Keratinocyte (primary cell): Measurements from ENCODE around the gene PSMD12. TPM values are rescaled to one million over a fixed set of nuclear protein-coding genes. Genes with fewer than 3 reads are reported as not detected.

ENCODE experiments used
- DNase-seq: peaks from one replicate; pipeline ENCODE4 v3.0.0-alpha.2; 2011; ENCODE audit warnings: low read depth, missing footprints, low spot score
- FAIRE-seq: peaks from 2 replicates; lab custom pipeline; 2011; peaks lifted over from hg19 to GRCh38; lab: Jason Lieb, UNC
- H2AFZ ChIP-seq: 2 replicates; pipeline ENCODE4 v1.6.0; 2012; ENCODE audit warnings: low read length, control low read depth, inconsistent platforms; ENCODE audit not compliant: control insufficient read depth
- H3K27ac ChIP-seq: 2 replicates; pipeline ENCODE4 v1.5.1; 2011; ENCODE audit warnings: low read length; ENCODE audit not compliant: control insufficient read depth, insufficient read depth
- H3K27me3 ChIP-seq: 3 replicates; pipeline ENCODE4 v1.6.0; 2011; ENCODE audit warnings: low read length; ENCODE audit not compliant: control insufficient read depth, insufficient read depth; ENCODE audit errors: extremely low read depth
- H3K36me3 ChIP-seq, 2 experiments: 2 replicates in 1 of 2; 3 replicates in 1 of 2; pipeline ENCODE4 v1.5.1; 2011; ENCODE audit warnings: low read length in 2 of 2, mild to moderate bottlenecking in 1 of 2; ENCODE audit not compliant: control insufficient read depth in 2 of 2, insufficient read depth in 2 of 2; ENCODE audit errors: extremely low read depth in 1 of 2
- H3K4me1 ChIP-seq: 3 replicates; pipeline ENCODE4 v1.5.1; 2011; ENCODE audit warnings: low read length; ENCODE audit not compliant: control insufficient read depth, insufficient read depth; ENCODE audit errors: extremely low read depth
- H3K4me2 ChIP-seq: 3 replicates; pipeline ENCODE4 v1.6.0; 2011; ENCODE audit warnings: low read depth, low read length; ENCODE audit not compliant: control insufficient read depth, insufficient read depth; ENCODE audit errors: extremely low read depth
- H3K4me3 ChIP-seq, 3 experiments: fragments of 200-600 bp in 1 of 3; sonication (generic) in 1 of 3; 2 replicates in 2 of 3; 3 replicates in 1 of 3; pipeline ENCODE4 v1.5.1; 2011 to 2016; ENCODE audit warnings: low read length in 3 of 3, mild to moderate bottlenecking in 3 of 3, control low read depth in 2 of 3, inconsistent platforms in 1 of 3, low read depth in 1 of 3, mixed read lengths in 1 of 3, mixed run types in 1 of 3, moderate library complexity in 1 of 3; ENCODE audit not compliant: control insufficient read depth in 2 of 3, insufficient read depth in 2 of 3; ENCODE audit errors: extremely low read depth in 1 of 3
- H3K79me2 ChIP-seq: 2 replicates; pipeline ENCODE4 v1.6.0; 2012; ENCODE audit warnings: low read length; ENCODE audit not compliant: control insufficient read depth, insufficient read depth
- H3K9ac ChIP-seq: 3 replicates; pipeline ENCODE4 v1.6.0; 2011; ENCODE audit warnings: low read length; ENCODE audit not compliant: control insufficient read depth, insufficient read depth; ENCODE audit errors: extremely low read depth
- H3K9me1 ChIP-seq: 3 replicates; pipeline ENCODE4 v1.6.0; 2011; ENCODE audit warnings: low read length; ENCODE audit not compliant: control insufficient read depth, insufficient read depth; ENCODE audit errors: extremely low read depth
- H3K9me3 ChIP-seq: 2 replicates; pipeline ENCODE4 v1.5.1; 2012; ENCODE audit warnings: low read depth, low read length; ENCODE audit not compliant: control insufficient read depth
- H4K20me1 ChIP-seq: 3 replicates; pipeline ENCODE4 v1.6.0; 2011; ENCODE audit warnings: low read length; ENCODE audit not compliant: control insufficient read depth, insufficient read depth; ENCODE audit errors: extremely low read depth
- EZH2 ChIP-seq: IDR thresholded peaks from one replicate; pipeline ENCODE4 v1.6.1; 2012; ENCODE audit warnings: inconsistent platforms, mild to moderate bottlenecking, low read length, moderate library complexity
- dilution Hi-C: fragments of 300-500 bp; cut with MboI; formaldehyde crosslinking; loops from one replicate; pipeline ENCODE4 v1.7.0; 2020; ENCODE audit warnings: low sequenced_read_pairs; ENCODE audit not compliant: extremely low pct_ligation_motif_present
- polyA plus RNA-seq, 5 experiments: library from polyadenylated mRNA; depleted of rRNA in 3 of 5; stranded (reverse) in 3 of 5; stranded (forward) in 1 of 5; unstranded in 1 of 5; fragments of >200 nt; gene quantifications; 1 replicate in 1 of 5; 2 replicates in 3 of 5; 3 replicates in 1 of 5; pipeline versions ENCODE4 v1.2.1 to v1.2.3, GENCODE V29; 2011 to 2012; ENCODE audit warnings: missing spikeins in 2 of 5, low read depth in 1 of 5, low replicate concordance in 1 of 5
- TF ChIP-seq, protein P1 (sequence below), 3 experiments: IDR thresholded peaks in 1 of 3; conservative IDR thresholded peaks in 1 of 3; optimal IDR thresholded peaks in 1 of 3; 2 replicates in 2 of 3; 3 replicates in 1 of 3; pipeline versions ENCODE3 to v1.5.1; 2011; ENCODE audit warnings: low read length in 3 of 3, mild to moderate bottlenecking in 3 of 3, moderate library complexity in 2 of 3, control low read depth in 1 of 3, inconsistent platforms in 1 of 3; ENCODE audit not compliant: insufficient read depth in 2 of 3; ENCODE audit errors: extremely low read depth in 1 of 3

PSMD12 gene
- polyA plus RNA-seq, 1 donor (not counting 4 experiments of a cell fraction or from before 2014, with no cell fraction given) = 68.4 TPM

DNA sequence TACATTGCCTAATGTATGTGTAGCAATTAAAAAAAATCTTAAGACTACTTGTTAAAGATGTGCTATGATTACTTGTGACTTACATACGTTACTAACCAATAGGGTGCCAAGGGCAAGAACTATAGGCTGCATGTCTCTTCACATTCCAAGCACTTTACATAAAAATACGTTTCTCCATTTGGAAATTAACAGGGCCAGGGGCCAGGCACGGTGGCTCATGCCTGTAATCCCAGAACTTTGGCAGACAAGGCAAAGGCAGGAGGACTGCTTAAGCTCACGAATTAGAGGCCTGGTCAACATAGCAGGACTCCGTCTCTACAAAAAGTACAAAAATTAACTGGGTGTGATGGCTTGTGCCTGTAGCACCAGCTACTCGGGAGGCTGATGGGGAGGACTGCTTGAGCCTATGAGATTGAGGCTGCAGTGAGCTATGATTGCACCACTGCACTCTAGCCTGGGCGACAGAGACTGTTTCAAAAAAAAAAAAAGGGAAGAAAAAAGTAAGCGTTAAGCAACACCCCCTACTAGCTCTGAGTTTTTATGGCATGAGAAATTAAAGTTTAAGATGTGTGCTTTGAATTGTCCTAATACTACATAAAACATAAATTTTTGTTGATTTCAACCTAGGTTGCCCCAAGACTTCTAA, 12.3 kb downstream of the PSMD12 start:
- H3K4me3 ChIP-seq = no peak overlapping the region
- peaks cover 48% of the 10 kb centered on the region for H3K79me2 ChIP-seq
- no peak for DNase-seq
- FAIRE-seq = no peak
- no peak overlapping the region for H2AFZ ChIP-seq
- no peaks in the 10 kb centered on the region for H3K9me1 ChIP-seq
- H3K9me3 ChIP-seq = no peaks in the 10 kb centered on the region
- H4K20me1 ChIP-seq = peaks cover 10% of the 10 kb centered on the region
- no peaks in the 10 kb centered on the region for H3K27me3 ChIP-seq
- peaks cover 21 to 38% of the 10 kb centered on the region in 2 experiments for H3K36me3 ChIP-seq
- H3K27ac ChIP-seq = no peak overlapping the region
- no peak overlapping the region for H3K4me2 ChIP-seq
- dilution Hi-C loops = no loop called here
- no peak overlapping the region for H3K9ac ChIP-seq
- TF ChIP-seq, protein P1, sequence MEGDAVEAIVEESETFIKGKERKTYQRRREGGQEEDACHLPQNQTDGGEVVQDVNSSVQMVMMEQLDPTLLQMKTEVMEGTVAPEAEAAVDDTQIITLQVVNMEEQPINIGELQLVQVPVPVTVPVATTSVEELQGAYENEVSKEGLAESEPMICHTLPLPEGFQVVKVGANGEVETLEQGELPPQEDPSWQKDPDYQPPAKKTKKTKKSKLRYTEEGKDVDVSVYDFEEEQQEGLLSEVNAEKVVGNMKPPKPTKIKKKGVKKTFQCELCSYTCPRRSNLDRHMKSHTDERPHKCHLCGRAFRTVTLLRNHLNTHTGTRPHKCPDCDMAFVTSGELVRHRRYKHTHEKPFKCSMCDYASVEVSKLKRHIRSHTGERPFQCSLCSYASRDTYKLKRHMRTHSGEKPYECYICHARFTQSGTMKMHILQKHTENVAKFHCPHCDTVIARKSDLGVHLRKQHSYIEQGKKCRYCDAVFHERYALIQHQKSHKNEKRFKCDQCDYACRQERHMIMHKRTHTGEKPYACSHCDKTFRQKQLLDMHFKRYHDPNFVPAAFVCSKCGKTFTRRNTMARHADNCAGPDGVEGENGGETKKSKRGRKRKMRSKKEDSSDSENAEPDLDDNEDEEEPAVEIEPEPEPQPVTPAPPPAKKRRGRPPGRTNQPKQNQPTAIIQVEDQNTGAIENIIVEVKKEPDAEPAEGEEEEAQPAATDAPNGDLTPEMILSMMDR (optimal IDR thresholded peaks at IDR 0.05 in 1 of 3, IDR thresholded peaks at IDR 0.05 in 1 of 3, conservative IDR thresholded peaks at IDR 0.05 in 1 of 3; ENCODE audit: extremely low read depth in 1 of 3, insufficient read depth in 2 of 3, low read length in 3 of 3) = no peak
- no peak for TF ChIP-seq EZH2
- H3K4me1 ChIP-seq = no peaks in the 10 kb centered on the region

DNA sequence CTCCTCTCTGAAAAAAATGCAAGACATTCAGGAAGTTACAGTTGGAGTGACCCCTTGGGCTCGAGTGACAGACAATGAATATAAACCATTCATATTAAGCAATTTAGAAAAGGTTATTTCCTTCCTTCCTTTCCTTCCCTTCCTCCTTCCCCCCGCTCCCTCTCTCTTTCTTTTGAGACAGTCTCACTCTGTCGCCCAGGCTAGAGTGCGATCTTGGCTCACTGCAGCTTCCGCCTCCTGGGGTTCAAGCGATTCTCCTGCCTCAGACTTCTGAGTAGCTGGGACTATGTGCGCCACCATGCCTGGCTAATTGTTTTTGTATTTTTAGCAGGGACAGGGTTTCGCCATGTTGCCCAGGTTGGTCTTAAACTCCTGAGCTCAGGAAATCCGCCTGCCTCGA, 13.2 kb downstream of the PSMD12 start:
- peaks cover 25 to 40% of the 10 kb centered on the region in 2 experiments for H3K36me3 ChIP-seq
- H4K20me1 ChIP-seq = peaks cover 6% of the 10 kb centered on the region

More for the DNA sequence above, 13.2 kb downstream of the PSMD12 start:
- FAIRE-seq (no peak), DNase-seq (no peak)
- no peaks in the 10 kb centered on the region for H3K4me1 ChIP-seq
- H2AFZ ChIP-seq = no peak overlapping the region
- H3K79me2 ChIP-seq = peaks cover 39% of the 10 kb centered on the region
- no peaks in the 10 kb centered on the region for H3K9me3 ChIP-seq
- no peak overlapping the region for H3K4me2 ChIP-seq
- H3K27ac ChIP-seq = no peak overlapping the region
- H3K4me3 ChIP-seq = no peak overlapping the region
- no peak overlapping the region for H3K9ac ChIP-seq
- dilution Hi-C loops = no loop called here
- H3K27me3 ChIP-seq = no peaks in the 10 kb centered on the region
- TF ChIP-seq EZH2 = no peak
- TF ChIP-seq, protein P1 (optimal IDR thresholded peaks at IDR 0.05 in 1 of 3, IDR thresholded peaks at IDR 0.05 in 1 of 3, conservative IDR thresholded peaks at IDR 0.05 in 1 of 3; ENCODE audit: extremely low read depth in 1 of 3, insufficient read depth in 2 of 3, low read length in 3 of 3) = no peak
- no peaks in the 10 kb centered on the region for H3K9me1 ChIP-seq
